HS-27A (cell line): ENCODE measurements around the gene DYRK3.
A peak's percentile ranks its signal among the peaks of the same experiment; 100 is the strongest.

ENCODE experiments used
- DNase-seq: peaks from one replicate; pipeline ENCODE4 v3.0.0-alpha.2; 2012; ENCODE audit warnings: low read depth, missing footprints

DYRK3 gene

GRCh38 chr1:206684003-206684402, 48.7 kb downstream of the DYRK3 start:
- no peak for DNase-seq

GRCh38 chr1:206684478-206685333, 49.4 kb downstream of the DYRK3 start, which contains the start of gene MAPKAPK2:
TSS of gene MAPKAPK2 (plus strand) at chr1:206684905. CDS start at chr1:206685230, 325 bp downstream.
- no peak for DNase-seq

GRCh38 chr1:206685334-206685768, 50.0 kb downstream of the DYRK3 start:
- DNase-seq = no peak

- DNase-seq = peak; percentile 61
Observed at GRCh38 chr1:206685769-206686477, 50.6 kb downstream of the DYRK3 start.

- DNase-seq = no peak
Observed at GRCh38 chr1:206686478-206687249, 51.3 kb downstream of the DYRK3 start.

- DNase-seq = no peak
Observed at GRCh38 chr1:206687251-206687914, 52.0 kb downstream of the DYRK3 start.

GRCh38 chr1:206687915-206688442, 52.6 kb downstream of the DYRK3 start:
- DNase-seq = no peak

- no peak for DNase-seq
Observed at GRCh38 chr1:206690516-206690915, 55.2 kb downstream of the DYRK3 start.

GRCh38 chr1:206691604-206692003, 56.3 kb downstream of the DYRK3 start:
- no peak for DNase-seq

- no peak for DNase-seq
Observed at GRCh38 chr1:206693029-206693428, 57.7 kb downstream of the DYRK3 start.

GRCh38 chr1:206693592-206693991, 58.3 kb downstream of the DYRK3 start:
- no peak for DNase-seq

- no peak for DNase-seq
Observed at GRCh38 chr1:206694171-206695124, 59.1 kb downstream of the DYRK3 start.

- no peak for DNase-seq
Observed at GRCh38 chr1:206695733-206696132, 60.4 kb downstream of the DYRK3 start.

GRCh38 chr1:206696812-206697585, 61.7 kb downstream of the DYRK3 start:
- no peak for DNase-seq

- no peak for DNase-seq
Observed at GRCh38 chr1:206698011-206698410, 62.7 kb downstream of the DYRK3 start.
